ENCODE data around the gene MYOC. TPM values are rescaled to one million over a fixed set of nuclear protein-coding genes. Genes with fewer than 3 reads are reported as not detected.

The MYOC gene
- total RNA-seq, 1 experiment from 2014 or later = not detected

- no peak for TF ChIP-seq ZNF274 (IDR thresholded peaks at IDR 0.05; ENCODE audit: low read depth, low read length)
- peak; percentile 90 for TF ChIP-seq RAD21 (IDR thresholded peaks at IDR 0.05; ENCODE audit: low read depth)
- TF ChIP-seq MAX (IDR thresholded peaks at IDR 0.05) = peak; percentile 32; the same call in 1 of the 2 replicates
- TF ChIP-seq SRF (IDR thresholded peaks at IDR 0.05; ENCODE audit: low read depth) = no peak
These were observed 7.5 kb downstream of the MYOC start (continued) for GRCh38 chr1:171644805-171645483.

- Histone ChIP-seq H3K36me3 (ENCODE audit: control insufficient read depth in 1 of 2, insufficient read depth in 2 of 2, low read length in 2 of 2) (no peaks in the 10 kb centered on the region), H2AFZ (ENCODE audit: low read depth, low read length, poor library complexity, severe bottlenecking) (no peak overlapping the region), H3K9ac (ENCODE audit: low read length) (no peak overlapping the region), H3K27ac (ENCODE audit: low read depth, low read length) (no peak overlapping the region), H3K79me2 (ENCODE audit: insufficient read depth, low read length) (no peaks in the 10 kb centered on the region), H4K20me1 (ENCODE audit: insufficient read depth) (no peaks in the 10 kb centered on the region), H3K9me3 (ENCODE audit: control insufficient read depth in 1 of 2, insufficient read depth in 1 of 2, low read depth in 1 of 2, low read length in 2 of 2) (no peaks in the 10 kb centered on the region), H3K4me3 (replicated peaks in 1 of 2; ENCODE audit: low read depth in 1 of 2, low read length in 2 of 2) (no peak overlapping the region), H3K4me2 (ENCODE audit: low read length) (no peak overlapping the region), H3K9me2 (ENCODE audit: insufficient read depth) (no peaks in the 10 kb centered on the region), H3K4me1 (ENCODE audit: control insufficient read depth in 1 of 2, insufficient read depth in 2 of 2, low read length in 2 of 2) (peaks cover 0 to 9% of the 10 kb centered on the region in 2 experiments; a peak in 2 of 4 replicates), H3K27me3 (ENCODE audit: insufficient read depth, low read length) (no peaks in the 10 kb centered on the region)
- ATAC-seq = no peak
- ChIA-PET CTCF (interaction anchor here (1.3 to 3.0 kb wide), 2 partner anchors 73 to 343 kb away, joined by 4 to 26 read pairs; no protein-coding TSS in a partner anchor), RAD21 (ENCODE audit: low non-redundant PET in 1 of 2, low total read pairs in 2 of 2, uncharacterized antibody in 2 of 2, unreplicated experiment in 2 of 2) (interaction anchor here in 1 of 2 experiments (0.6 kb wide), 1 partner anchor 138 kb away, joined by 3 read pairs; the partner anchor contains the start of gene METTL13), POLR2A (no interaction called here)
- intact Hi-C loops (cut with micrococcal nuclease) = no loop called here
- no peak for DNase-seq (ENCODE audit: low read depth, low spot score)
- BruUV-seq (replicated peaks) = no TSS peak
- TF ChIP-seq TCF7L2 (IDR thresholded peaks at IDR 0.05; ENCODE audit: borderline replicate concordance, extremely low read depth, insufficient read depth, insufficient read length) (no peak), SIN3A (IDR thresholded peaks at IDR 0.05; ENCODE audit: low read depth) (no peak), YY1 (IDR thresholded peaks at IDR 0.05; ENCODE audit: extremely low read depth, insufficient replicate concordance, low read depth, low read length) (no peak), ZFX (IDR thresholded peaks at IDR 0.05) (no peak), ZNF274 (IDR thresholded peaks at IDR 0.05; ENCODE audit: low read depth, low read length) (no peak), EZH2phosphoT487 (IDR thresholded peaks at IDR 0.05; ENCODE audit: borderline replicate concordance) (no peak), CEBPB (IDR thresholded peaks at IDR 0.05; ENCODE audit: low read depth) (no peak), RAD21 (IDR thresholded peaks at IDR 0.05; ENCODE audit: low read depth) (no peak), EZH2 (IDR thresholded peaks at IDR 0.05) (no peak), ZBTB33 (IDR thresholded peaks at IDR 0.05; ENCODE audit: extremely low read depth, insufficient replicate concordance, low read length) (no peak), REST (IDR thresholded peaks at IDR 0.05; ENCODE audit: low read depth) (no peak), ELF1 (IDR thresholded peaks at IDR 0.05; ENCODE audit: borderline replicate concordance, low read depth) (no peak), POLR2AphosphoS5 (IDR thresholded peaks at IDR 0.05; ENCODE audit: low read depth, low read length) (no peak), ATF3 (IDR thresholded peaks at IDR 0.05) (no peak)
These were observed 9.3 kb downstream of the MYOC start for GRCh38 chr1:171643156-171643555.
